HG03060 (cell line): ENCODE measurements around the gene RRBP1.

ENCODE experiments used
- ATAC-seq: cut with Tn5 transposase; IDR thresholded peaks from one replicate; pipeline ENCODE4 v1.9.1; 2021; ENCODE audit warnings: low read depth, moderate number of reproducible peaks; ENCODE audit not compliant: unreplicated experiment

The RRBP1 gene

DNA sequence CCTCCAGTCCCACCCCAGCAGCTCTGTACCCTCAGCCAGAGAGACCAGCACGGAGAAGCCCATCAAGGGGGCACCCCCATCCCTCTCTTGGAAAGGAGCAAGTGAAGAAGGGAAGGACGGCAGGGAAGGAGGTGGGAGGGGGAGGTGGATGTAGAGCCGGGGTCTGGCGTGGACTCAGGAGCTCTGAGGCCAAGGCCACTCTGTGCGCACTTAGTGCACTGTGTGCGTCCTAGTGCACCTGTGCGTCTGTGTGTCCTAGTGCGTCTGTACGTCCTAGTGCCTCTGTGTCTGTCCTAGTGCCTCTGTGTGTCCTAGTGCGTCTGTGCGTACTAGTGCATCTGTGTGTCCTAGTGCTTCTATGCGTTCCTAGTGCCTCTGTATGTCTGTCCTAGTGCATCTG lies 58.0 kb downstream of the RRBP1 start:
- ATAC-seq: no peak

DNA sequence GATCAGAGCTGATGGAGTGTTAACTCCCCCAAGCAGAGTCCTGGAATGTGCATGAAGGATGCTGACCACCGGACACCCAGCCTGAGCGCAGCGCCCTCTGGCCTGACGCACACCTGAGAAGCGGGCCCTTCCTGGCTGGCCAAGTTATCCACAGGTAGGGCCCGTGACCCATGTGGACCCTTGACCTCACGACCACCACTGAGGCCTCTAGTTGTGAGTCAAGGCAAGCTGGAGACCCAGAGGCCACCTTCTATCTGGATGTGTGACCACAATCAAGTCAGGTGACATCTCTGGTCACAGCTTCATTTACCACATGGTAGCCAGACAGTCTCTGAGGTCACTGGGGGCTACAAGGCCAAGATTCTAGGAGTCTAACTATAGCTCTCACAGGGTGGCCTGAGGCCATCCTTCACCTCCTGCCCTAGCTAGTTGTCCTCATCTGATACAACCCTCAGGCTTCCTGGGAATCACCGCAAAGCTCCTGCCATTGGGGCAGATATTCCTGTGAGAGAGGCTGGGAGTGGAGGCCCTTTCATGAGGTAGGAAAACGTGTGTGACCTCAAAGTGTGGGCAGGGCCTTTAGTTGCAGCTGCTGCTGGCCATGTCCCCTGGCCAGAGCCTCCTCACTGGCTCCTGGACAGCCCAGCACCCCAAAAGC lies 59.1 kb downstream of the RRBP1 start:
- ATAC-seq: no peak

DNA sequence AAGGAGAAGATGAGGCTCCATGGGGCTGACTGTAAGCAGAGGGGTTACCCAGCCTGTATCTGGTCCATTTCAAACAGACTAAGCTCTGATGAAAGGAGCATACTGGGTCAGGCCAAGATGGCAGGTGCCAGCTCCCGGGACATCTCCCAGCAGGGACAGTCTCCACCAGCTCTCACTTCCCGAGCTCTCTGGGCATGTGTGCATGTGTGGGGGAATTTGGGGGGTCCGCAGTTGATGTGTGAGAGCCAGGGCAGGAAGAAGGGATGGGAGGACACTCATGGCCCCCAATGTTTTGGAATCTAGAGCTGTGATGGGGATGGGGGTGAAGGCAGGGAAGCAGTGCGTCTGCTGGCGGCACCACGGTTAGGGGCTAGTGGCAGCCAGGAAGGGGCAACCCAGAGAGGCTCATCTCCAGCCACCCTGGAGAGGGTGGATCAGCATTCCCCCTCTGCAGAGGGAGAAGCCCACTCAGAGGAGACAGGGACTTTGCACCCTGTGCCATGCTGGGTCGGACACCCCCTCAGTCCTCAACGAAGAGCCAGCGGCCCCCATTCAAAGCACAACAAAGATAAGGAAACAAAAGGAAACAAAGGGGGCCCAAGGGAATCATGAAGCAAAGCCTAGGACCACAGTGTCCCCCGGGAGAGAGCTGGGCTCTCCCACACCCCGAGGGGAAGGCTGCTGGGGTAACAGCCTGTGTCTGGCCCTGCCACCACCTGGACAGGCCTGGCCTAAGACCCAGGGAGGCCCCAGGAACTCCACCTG lies 59.8 kb downstream of the RRBP1 start:
- ATAC-seq: no peak

GRCh38 chr20:17621229-17621968 lies 60.6 kb downstream of the RRBP1 start:
- no peak for ATAC-seq

DNA sequence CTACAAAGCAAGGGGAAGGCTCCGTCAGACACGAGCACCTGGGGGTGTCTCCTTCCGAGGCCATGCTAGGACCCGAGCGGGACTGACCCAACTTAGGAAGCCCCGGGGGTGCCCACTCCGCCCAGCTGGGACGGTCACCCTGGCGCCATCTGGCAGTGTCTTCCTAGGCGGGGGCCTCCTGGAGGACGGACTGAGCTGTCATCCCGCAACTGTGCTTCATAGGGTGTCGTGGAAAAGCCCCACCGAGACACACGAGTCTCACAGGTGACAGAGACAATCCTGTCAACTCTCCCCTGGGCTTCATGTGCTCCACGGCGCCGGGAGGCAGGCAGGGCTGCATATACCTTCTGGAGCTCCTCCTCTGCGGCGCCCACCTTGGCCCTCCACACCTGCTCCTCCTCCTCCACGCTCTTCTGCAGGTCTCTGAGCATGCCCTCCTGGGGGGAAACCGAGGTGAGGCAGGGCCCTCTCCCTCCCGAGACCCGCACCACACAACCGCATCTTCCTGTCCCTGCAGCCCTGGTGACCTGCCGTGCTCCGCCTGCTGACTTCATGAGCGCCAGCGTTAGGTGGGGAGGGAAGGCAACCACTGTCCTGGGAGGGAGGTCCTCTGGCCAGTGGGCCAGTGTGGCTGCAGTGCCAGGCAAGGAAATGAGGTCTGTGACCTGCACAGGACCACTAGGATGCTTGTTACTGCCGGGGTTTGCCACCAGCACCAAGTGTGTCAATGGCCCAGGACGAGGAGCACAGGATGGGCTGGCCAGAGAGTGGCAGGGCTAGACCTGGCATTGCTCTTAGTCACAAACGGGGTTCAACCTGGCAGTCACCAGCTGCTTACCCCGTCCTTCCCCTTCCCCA lies 61.4 kb downstream of the RRBP1 start:
- ATAC-seq: no peak

DNA sequence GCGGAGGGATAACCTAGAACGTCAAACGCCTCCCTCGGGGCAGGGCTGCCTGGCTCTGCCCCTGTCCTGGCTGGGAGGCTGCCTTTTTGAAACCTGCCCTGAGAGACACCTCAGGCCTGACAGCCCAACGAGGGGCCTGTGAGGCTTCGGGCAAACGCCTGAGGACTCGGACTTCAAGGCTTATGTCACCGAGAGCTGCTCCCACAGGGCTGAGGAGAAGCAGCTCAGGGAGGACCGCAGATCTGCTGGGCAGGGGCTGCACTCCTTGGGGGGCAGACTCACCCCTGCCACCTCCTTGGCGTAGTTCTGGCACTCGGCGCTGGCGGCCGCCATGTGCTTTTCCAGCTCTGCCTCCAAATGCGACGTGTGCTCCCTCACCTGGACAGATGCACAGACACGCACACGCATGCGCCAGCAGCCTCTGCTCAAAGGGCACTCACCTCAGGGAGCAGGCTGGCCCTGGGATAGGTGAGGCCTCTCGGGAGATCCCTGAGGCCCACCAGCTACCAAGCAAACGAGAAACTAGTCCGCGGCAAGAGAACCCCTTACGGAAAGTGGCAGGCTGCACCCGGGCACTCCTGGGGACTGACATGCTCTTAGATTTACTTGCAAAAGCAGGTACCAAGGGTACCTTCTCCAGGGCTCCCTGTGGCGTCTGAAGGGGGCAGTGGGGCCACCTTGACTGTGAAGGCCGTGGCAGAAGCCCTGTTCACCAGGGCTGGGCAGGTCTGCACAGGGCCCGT lies 62.5 kb downstream of the RRBP1 start:
- no peak for ATAC-seq

DNA sequence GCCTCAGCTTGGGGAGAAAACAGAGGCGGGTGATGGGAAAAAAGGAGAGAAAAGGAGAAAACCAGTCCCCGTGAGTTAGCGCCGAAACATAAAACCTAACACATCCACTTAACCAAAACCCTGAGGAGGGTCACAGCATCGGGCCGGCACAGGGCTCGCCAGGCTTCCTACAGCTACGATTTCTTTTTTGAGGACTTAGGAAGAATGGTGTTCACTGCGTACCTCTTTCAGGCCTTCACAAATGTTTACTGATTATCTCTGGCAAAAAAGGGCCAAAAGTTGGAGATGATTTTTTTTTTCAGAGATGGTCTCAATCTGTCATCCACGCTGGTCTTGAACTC lies 63.4 kb downstream of the RRBP1 start:
- no peak for ATAC-seq

GRCh38 chr20:17617868-17618672 lies 64.0 kb downstream of the RRBP1 start:
- no peak for ATAC-seq

GRCh38 chr20:17617212-17617867 lies 64.7 kb downstream of the RRBP1 start:
- no peak for ATAC-seq

GRCh38 chr20:17616480-17617211 lies 65.4 kb downstream of the RRBP1 start:
- no peak for ATAC-seq

DNA sequence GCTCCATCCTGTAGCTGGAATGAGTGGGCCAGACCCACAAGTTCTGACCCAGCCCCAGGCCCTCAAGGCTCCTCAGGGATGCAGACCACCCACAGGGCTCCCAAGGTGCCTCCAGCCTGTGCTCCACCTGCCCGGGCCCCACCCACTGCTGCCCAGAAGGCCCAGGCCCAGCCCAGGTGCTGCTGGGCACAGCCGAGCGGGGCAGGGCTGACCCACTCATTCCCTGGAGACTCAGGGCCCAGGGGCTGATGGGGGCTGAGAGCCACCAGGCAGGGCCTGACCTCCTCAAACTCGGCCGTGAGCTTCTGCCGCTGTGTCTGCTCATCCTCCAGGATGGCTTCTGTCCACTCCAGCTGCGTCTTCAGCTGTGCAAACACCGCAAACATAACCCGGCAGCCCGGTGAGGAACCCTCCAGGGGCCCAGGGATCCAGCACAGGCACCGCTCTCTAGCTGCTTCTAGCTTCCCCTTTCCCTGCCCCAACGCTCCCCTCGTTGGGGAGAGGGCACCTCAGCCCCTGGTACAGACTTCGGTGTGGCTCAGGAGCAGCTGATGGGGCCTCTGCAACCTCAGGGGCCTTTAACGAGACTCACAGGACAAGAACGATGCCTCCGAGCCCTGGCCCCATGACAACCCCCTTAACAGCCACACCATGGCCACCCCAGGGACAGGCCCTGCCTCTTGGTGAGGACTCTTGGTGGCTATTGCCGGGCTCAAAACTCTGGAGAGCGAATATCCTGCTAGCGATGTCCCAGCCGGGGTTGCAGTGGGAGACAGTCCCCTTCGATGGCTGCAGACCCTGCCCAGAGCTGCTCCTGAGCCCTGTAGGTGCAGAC lies 66.2 kb downstream of the RRBP1 start:
- ATAC-seq: no peak

DNA sequence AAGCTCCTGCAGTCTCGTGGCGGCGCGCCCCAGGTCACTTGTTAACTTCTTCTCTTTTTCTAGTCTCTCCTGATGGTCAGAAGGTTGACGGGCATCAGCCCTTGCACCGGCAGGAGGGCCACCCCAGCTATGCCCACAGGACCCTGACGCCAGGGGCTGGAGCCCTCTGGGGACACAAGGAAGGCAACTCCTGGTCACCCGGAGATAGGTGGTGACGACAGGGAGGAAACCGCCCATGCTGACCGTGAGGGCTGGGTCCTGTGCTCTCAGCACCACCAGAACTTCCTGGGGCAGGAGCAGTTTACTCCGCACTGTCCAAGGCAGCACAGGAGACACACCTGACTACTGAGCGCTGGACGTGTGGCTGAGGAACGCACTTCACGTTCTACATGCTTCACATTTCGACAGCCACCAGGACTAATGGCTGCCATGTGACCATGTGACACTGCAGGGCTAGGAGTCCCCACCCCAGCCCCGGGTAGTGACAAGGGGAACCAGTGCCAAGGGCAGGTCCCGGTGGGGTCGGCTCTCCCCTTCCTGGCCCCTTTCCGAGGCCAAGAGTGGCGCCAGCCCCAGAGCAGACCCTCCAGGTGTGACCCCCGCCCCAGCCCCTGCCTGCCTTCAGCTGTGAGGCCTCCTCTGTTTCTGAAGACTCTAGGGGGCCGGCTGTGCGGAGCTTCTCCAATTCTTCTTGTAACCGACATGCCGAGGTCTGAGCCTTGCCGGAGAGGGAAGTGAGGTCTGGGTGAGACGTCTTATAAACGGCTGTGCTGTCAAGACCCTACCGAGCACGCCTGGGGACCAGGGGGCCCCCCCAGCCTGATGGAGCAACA lies 67.0 kb downstream of the RRBP1 start:
- no peak for ATAC-seq

- ATAC-seq: no peak
Observed at GRCh38 chr20:17614176-17614811, 67.7 kb downstream of the RRBP1 start.

DNA sequence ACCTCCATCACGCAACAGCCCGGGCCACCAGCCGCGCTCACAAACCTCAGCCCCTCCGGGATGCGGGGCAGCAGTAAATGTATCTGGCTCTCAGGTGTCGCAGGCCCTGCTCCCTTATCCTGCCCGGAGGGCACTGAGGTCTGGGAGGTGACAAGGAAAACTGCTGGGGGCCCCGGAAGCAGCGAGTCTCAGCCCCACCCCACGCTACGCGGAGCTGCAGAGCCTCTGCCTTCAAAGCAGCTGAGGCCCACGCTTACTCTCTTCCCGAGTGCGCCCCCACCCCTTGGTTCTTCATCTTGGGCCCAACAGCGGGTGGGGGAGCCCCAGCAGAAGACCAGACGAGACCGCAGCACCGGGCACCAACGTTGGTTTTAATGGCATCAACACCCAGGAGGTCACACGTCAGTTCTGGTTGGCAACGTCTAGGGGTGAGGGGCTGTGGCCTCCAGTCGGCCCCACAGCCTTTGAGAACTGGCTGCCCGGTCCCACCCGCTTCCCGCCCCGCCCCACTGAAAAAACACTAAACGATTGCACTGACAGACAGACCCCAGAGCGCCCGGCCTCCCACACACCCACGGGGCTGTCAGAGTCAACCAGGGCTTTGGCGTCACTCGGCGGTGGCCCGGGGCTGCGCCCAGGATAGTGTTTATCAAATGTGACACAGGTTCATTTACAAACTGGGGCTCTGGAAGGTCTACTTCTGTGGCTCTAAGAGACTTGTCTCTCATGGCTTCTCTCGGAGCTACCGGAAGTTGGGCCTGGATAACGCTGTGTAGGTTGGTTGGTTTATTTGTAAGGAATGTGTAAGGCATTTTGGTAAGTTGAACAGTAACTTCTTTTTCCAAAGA lies 68.5 kb downstream of the RRBP1 start:
- ATAC-seq: no peak

GRCh38 chr20:17612992-17613327 lies 69.1 kb downstream of the RRBP1 start:
- no peak for ATAC-seq
